GM23248 (cell line): ENCODE results near the gene KIF6. TPM values are rescaled to one million over a fixed set of nuclear protein-coding genes. Genes with fewer than 3 reads are reported as not detected.
"Not testable (repeated sequence)": the region's sequence is repeated elsewhere in the genome, so short reads cannot be mapped to it uniquely, and the experiment has no call there.

ENCODE experiments used
- DNase-seq: peaks from one replicate; pipeline ENCODE4 v3.0.0-alpha.2; 2015
- H2AFZ ChIP-seq: fragments of 200-600 bp; sonication (generic); 2 replicates; pipeline ENCODE4 v1.6.1; 2016; ENCODE audit warnings: antibody characterized with exemption
- H3F3A ChIP-seq: fragments of 200-600 bp; sonication (generic); 2 replicates; pipeline ENCODE4 v1.6.1; 2016; ENCODE audit warnings: mild to moderate bottlenecking, antibody characterized with exemption, mixed run types; ENCODE audit not compliant: insufficient read depth
- H3K27ac ChIP-seq: fragments of 200-600 bp; sonication (generic); 2 replicates; pipeline ENCODE4 v1.5.1; 2016; ENCODE audit warnings: mild to moderate bottlenecking
- H3K27me3 ChIP-seq: fragments of 200-600 bp; sonication (generic); replicated peaks from 2 replicates; pipeline ENCODE4 v1.6.1; 2016; ENCODE audit warnings: mild to moderate bottlenecking; ENCODE audit not compliant: insufficient read depth
- H3K36me3 ChIP-seq: fragments of 200-600 bp; sonication (generic); 2 replicates; pipeline ENCODE4 v1.6.1; 2016; ENCODE audit warnings: low read depth, mild to moderate bottlenecking
- H3K4me1 ChIP-seq: fragments of 200-600 bp; sonication (generic); 2 replicates; pipeline ENCODE4 v1.6.1; 2016; ENCODE audit warnings: mild to moderate bottlenecking; ENCODE audit not compliant: insufficient read depth
- H3K4me2 ChIP-seq: fragments of 200-600 bp; sonication (generic); one replicate; pipeline ENCODE4 v1.6.1; 2016; ENCODE audit warnings: mild to moderate bottlenecking; ENCODE audit not compliant: unreplicated experiment
- H3K4me3 ChIP-seq: fragments of 200-600 bp; sonication (generic); 2 replicates; pipeline ENCODE4 v1.5.1; 2016; ENCODE audit warnings: mild to moderate bottlenecking
- H3K79me2 ChIP-seq: fragments of 200-600 bp; sonication (generic); 2 replicates; pipeline ENCODE4 v1.6.1; 2016; ENCODE audit warnings: mild to moderate bottlenecking; ENCODE audit not compliant: insufficient read depth
- H3K9ac ChIP-seq: fragments of 200-600 bp; sonication (generic); 2 replicates; pipeline ENCODE4 v1.6.1; 2016; ENCODE audit warnings: mild to moderate bottlenecking
- H3K9me2 ChIP-seq: fragments of 200-600 bp; sonication (generic); 2 replicates; pipeline ENCODE4 v1.6.1; 2016; ENCODE audit warnings: mixed run types, mild to moderate bottlenecking, moderate library complexity; ENCODE audit not compliant: insufficient read depth
- H3K9me3 ChIP-seq: fragments of 200-600 bp; sonication (generic); one replicate; pipeline ENCODE4 v1.6.1; 2017; ENCODE audit warnings: low read depth
- H4K20me1 ChIP-seq: fragments of 200-600 bp; sonication (generic); 2 replicates; pipeline ENCODE4 v1.6.0; 2016; ENCODE audit not compliant: insufficient read depth
- EZH2 ChIP-seq: fragments of 200-600 bp; sonication (generic); IDR thresholded peaks from 2 replicates; pipeline ENCODE4 v1.6.1; 2018; ENCODE audit warnings: antibody characterized with exemption, mild to moderate bottlenecking; ENCODE audit not compliant: insufficient read depth, poor library complexity, severe bottlenecking
- EZH2phosphoT487 ChIP-seq: fragments of 200-600 bp; sonication (generic); IDR thresholded peaks from 2 replicates; pipeline ENCODE4 v1.6.1; 2018; ENCODE audit warnings: antibody characterized with exemption, moderate library complexity, mild to moderate bottlenecking, low read depth; ENCODE audit not compliant: insufficient read depth
- WGBS, 2 experiments: methylation state at CpG; one replicate each; pipeline ENCODE4 v1.1.6; 2015 to 2017; ENCODE audit warnings: low lambda C conversion rate in 2 of 2, low coverage in 1 of 2; ENCODE audit errors: missing lambda C conversion rate in 2 of 2; 5-methylcytosine and 5-hydroxymethylcytosine counted together
- in situ Hi-C: fragments of 300-500 bp; cut with MboI; formaldehyde crosslinking; loops from 2 replicates; pipeline ENCODE4 v1.15.0; 2020
- polyA plus RNA-seq: library from polyadenylated mRNA; unstranded; fragments of >200 nt; fragmentation: Nextera tagmentation; extraction: Ambion mirVana; gene quantifications from 2 replicates; pipeline ENCODE4 v1.2.1, GENCODE V29; 2016
- total RNA-seq: library from RNA; depleted of rRNA; stranded (reverse); fragments of >200 nt; shearing (Covaris generic); gene quantifications from 2 replicates; pipeline ENCODE4 v1.2.3, GENCODE V29; 2014

Gene KIF6
- total and polyA plus RNA-seq, 2 experiments from 2014 or later = 0.22 to 0.91 TPM

DNA sequence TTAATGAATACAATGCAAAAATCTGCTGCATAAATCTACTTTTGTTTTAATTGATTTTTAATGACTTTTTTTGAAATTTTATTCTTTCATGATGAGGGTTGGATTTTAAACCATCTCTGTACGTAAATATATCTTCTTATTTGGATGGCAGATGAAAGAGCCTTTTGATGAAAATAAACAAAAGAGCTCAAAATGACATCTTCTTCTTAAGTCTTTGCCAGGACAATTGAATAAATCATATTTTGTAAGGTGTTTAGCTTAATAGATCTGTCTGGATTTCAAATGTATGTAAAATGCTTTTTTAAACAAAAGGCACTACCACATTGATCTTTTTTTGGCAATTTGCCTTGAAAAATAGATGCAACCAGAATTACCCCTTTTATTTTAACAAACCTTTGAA lies 39.3 kb downstream of the KIF6 start:
- in situ Hi-C loops = no loop called here
- Histone ChIP-seq H3K4me3 (no peak overlapping the region), H4K20me1 (no peaks in the 10 kb centered on the region), H3K4me2 (no peak overlapping the region), H3F3A (peaks cover 13% of the 10 kb centered on the region; the same call in 1 of the 2 replicates), H2AFZ (no peak overlapping the region; the same call in 1 of the 2 replicates), H3K27me3 (no peaks in the 10 kb centered on the region), H3K79me2 (no peaks in the 10 kb centered on the region), H3K4me1 (peaks cover 17% of the 10 kb centered on the region), H3K9ac (no peak overlapping the region), H3K36me3 (no peaks in the 10 kb centered on the region), H3K9me2 (no peaks in the 10 kb centered on the region), H3K27ac (no peak overlapping the region), H3K9me3 (no peaks in the 10 kb centered on the region)
- DNase-seq = no peak
- WGBS, 2 experiments = 80 to 81% methylated on average over 1 of the region's 1 CpG
- TF ChIP-seq EZH2phosphoT487 (no peak), EZH2 (no peak)

GRCh38 chr6:39685489-39685826 lies 39.8 kb downstream of the KIF6 start:
- H3K9ac ChIP-seq = no peak overlapping the region
- H3K79me2 ChIP-seq = no peaks in the 10 kb centered on the region
- peak overlapping the region; percentile 38; the same call in 1 of the 2 replicates for H2AFZ ChIP-seq
- no peaks in the 10 kb centered on the region for H3K27me3 ChIP-seq
- DNase-seq = no peak
- no peaks in the 10 kb centered on the region for H3K9me3 ChIP-seq
- peaks cover 13% of the 10 kb centered on the region; the same call in 1 of the 2 replicates for H3F3A ChIP-seq
- in situ Hi-C loops = no loop called here
- no peak overlapping the region for H3K4me2 ChIP-seq
- H3K4me3 ChIP-seq = no peak overlapping the region
- no peaks in the 10 kb centered on the region for H3K9me2 ChIP-seq
- WGBS, 2 experiments = 55% methylated on average over 2 of the region's 2 CpGs
- H3K27ac ChIP-seq = no peak overlapping the region
- no peaks in the 10 kb centered on the region for H4K20me1 ChIP-seq
- peaks cover 17% of the 10 kb centered on the region for H3K4me1 ChIP-seq
- no peak for TF ChIP-seq EZH2
- no peak for TF ChIP-seq EZH2phosphoT487
- H3K36me3 ChIP-seq = no peaks in the 10 kb centered on the region

- Histone ChIP-seq H3K36me3 (no peaks in the 10 kb centered on the region), H2AFZ (peak overlapping the region; percentile 38; the same call in 1 of the 2 replicates), H3F3A (peaks cover 13% of the 10 kb centered on the region; the same call in 1 of the 2 replicates), H3K79me2 (no peaks in the 10 kb centered on the region), H3K9me3 (no peaks in the 10 kb centered on the region), H3K4me1 (peaks cover 17% of the 10 kb centered on the region), H3K4me2 (no peak overlapping the region), H3K9ac (no peak overlapping the region), H3K27ac (no peak overlapping the region), H3K9me2 (no peaks in the 10 kb centered on the region), H3K4me3 (no peak overlapping the region), H4K20me1 (no peaks in the 10 kb centered on the region), H3K27me3 (no peaks in the 10 kb centered on the region)
- WGBS, 2 experiments = 36 to 38% methylated on average over 3 of the region's 3 CpGs
- in situ Hi-C loops = no loop called here
- TF ChIP-seq EZH2phosphoT487 (no peak), EZH2 (no peak)
- peak; percentile 70 for DNase-seq
Observed at GRCh38 chr6:39684790-39685488, 40.3 kb downstream of the KIF6 start.

DNA sequence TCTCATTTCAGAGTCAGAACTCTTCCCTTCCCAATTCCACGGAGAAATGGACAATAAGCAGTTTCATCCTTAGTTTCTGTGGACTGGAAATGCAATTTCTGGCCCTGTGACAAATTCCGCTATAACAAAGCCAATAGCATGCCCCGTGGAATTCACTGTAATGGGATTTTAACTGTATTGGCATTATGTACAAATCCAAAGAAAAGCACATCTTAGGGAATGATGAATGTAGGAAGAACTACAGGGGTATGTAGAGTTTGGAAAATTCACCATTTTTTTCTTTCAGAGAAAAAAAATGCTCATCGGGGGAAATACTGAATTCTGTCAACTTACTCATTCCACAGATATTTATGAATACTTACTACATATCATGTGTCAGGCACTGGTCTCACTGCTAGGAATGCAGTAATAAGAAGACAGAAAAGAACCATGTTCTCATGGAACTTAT lies 43.5 kb downstream of the KIF6 start:
- in situ Hi-C loops = no loop called here
- WGBS, 2 experiments = 25 to 27% methylated on average over 4 of the region's 4 CpGs
- TF ChIP-seq EZH2 = no peak
- Histone ChIP-seq H3K4me2 (peak overlapping the region; percentile 5), H3K79me2 (no peaks in the 10 kb centered on the region), H3K4me3 (no peak overlapping the region), H3F3A (0 out of 2 replicates have a peak, but pooled peaks cover 7% of the 10 kb centered on the region), H3K27ac (no peak overlapping the region), H3K9me2 (no peaks in the 10 kb centered on the region), H3K36me3 (no peaks in the 10 kb centered on the region), H4K20me1 (no peaks in the 10 kb centered on the region), H2AFZ (no peak overlapping the region), H3K4me1 (peaks cover 12% of the 10 kb centered on the region), H3K27me3 (no peaks in the 10 kb centered on the region), H3K9me3 (no peaks in the 10 kb centered on the region), H3K9ac (no peak overlapping the region)
- peak; percentile 56 for DNase-seq

DNA sequence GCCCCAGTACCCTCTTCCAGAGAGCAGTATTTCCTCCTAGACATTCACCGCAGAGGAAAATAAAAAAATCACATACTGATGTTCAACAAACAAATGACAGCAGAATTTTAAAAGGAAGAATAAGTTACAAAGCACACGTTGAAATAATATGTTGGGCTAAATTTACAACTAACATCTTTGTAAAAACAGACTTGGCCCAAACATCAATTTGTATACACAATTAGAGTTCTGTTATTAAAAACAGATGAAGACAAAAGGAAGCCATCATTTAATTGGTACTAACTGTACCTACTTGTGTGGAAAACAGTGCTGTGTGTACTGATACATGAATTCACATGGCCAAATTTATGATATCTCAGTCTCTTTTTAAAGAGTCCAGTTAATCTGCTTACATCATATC lies 46.3 kb downstream of the KIF6 start:
- Histone ChIP-seq H3K27me3 (no peaks in the 10 kb centered on the region), H3K4me1 (peaks cover 12% of the 10 kb centered on the region), H2AFZ (no peak overlapping the region), H4K20me1 (no peaks in the 10 kb centered on the region), H3K9ac (no peak overlapping the region), H3K36me3 (no peaks in the 10 kb centered on the region), H3F3A (no peaks in the 10 kb centered on the region), H3K27ac (no peak overlapping the region), H3K79me2 (no peaks in the 10 kb centered on the region), H3K4me2 (no peak overlapping the region), H3K4me3 (no peak overlapping the region), H3K9me3 (no peaks in the 10 kb centered on the region), H3K9me2 (no peaks in the 10 kb centered on the region)
- 24 to 26% methylated on average over 2 of the region's 2 CpGs for WGBS, 2 experiments
- no peak for DNase-seq
- TF ChIP-seq EZH2 (no peak), EZH2phosphoT487 (no peak)
- in situ Hi-C loops = no loop called here

GRCh38 chr6:39677318-39677717 lies 47.9 kb downstream of the KIF6 start:
- H3K36me3 ChIP-seq, H3K4me3 ChIP-seq, H4K20me1 ChIP-seq, H3K9me3 ChIP-seq, H2AFZ ChIP-seq, H3K27ac ChIP-seq, H3K9ac ChIP-seq, H3F3A ChIP-seq, H3K4me2 ChIP-seq, in situ Hi-C loops, H3K9me2 ChIP-seq, DNase-seq, H3K79me2 ChIP-seq, H3K27me3 ChIP-seq: not testable (repeated sequence)
- 63 to 68% methylated on average over 1 to 2 of the region's 3 CpGs for WGBS, 2 experiments
- peaks cover 10% of the 10 kb centered on the region for H3K4me1 ChIP-seq
